Uterus (tissue), 2 donors: Measurements from ENCODE around the gene CCDC85B.

Experiments used
- POLR2A ChIP-seq, 2 donors: fragments of 450-650 bp; IDR thresholded peaks; one replicate each; pipeline ENCODE4 v1.6.1; 2016; ENCODE audit warnings: antibody characterized with exemption in 2 of 2, mild to moderate bottlenecking in 1 of 2, moderate library complexity in 1 of 2
- TF ChIP-seq, protein P1 (sequence below), 4 experiments: fragments of 200-600 bp in 2 of 4; fragments of 450-650 bp in 2 of 4; sonication (generic) in 2 of 4; IDR thresholded peaks; one replicate each; pipeline ENCODE4 v1.5.1; 2016 to 2019; ENCODE audit warnings: antibody characterized with exemption in 4 of 4, mild to moderate bottlenecking in 2 of 4, moderate library complexity in 1 of 4

DNA sequence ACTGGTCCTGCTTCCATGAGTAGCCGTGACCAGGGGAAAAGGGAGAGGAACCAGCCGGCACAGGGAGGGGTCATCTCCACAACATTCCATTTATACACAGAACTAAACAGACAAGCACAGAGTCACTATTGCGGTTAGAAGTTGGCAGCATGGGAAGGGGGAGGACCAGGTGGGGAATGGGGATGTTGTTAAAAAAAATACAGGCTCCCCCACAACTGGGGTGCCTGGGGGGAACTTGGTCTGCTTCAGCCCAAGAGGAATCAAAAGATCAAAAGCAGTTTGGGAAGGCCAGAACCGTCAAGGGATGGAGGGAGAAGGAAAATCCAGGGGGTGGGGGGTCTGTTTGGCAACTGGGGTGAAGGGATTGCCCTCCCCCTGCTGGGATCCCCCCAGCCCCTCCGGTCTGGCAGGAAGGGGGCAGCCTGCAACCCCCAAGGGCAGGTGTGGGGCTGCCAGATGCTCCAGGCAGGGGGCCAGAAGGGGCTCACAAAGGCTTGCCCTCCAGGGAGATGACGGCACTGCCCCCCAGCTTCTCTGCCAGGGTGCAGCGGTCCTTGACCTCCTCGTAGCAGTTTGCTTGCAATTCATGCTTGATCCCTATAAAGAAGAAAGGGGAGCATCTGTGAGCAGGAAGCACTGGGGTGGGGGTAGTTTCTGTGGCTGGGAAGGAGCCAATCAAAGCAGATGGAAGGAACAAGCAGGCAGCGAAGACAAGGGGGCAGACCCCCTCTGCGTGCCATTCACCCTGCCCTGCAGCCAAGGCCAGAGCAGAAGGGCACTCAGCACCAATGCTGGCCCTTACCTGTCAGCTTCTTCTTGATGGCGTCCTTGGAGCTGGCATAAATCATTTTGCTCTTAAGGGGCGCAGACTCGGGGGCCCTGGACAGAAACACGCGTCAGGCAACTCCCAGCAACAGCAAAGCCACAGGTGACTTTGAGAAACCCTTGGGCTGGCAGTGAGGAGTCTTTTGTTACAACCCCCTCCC, 35.3 kb upstream of the CCDC85B start:
- TF ChIP-seq, protein P1, sequence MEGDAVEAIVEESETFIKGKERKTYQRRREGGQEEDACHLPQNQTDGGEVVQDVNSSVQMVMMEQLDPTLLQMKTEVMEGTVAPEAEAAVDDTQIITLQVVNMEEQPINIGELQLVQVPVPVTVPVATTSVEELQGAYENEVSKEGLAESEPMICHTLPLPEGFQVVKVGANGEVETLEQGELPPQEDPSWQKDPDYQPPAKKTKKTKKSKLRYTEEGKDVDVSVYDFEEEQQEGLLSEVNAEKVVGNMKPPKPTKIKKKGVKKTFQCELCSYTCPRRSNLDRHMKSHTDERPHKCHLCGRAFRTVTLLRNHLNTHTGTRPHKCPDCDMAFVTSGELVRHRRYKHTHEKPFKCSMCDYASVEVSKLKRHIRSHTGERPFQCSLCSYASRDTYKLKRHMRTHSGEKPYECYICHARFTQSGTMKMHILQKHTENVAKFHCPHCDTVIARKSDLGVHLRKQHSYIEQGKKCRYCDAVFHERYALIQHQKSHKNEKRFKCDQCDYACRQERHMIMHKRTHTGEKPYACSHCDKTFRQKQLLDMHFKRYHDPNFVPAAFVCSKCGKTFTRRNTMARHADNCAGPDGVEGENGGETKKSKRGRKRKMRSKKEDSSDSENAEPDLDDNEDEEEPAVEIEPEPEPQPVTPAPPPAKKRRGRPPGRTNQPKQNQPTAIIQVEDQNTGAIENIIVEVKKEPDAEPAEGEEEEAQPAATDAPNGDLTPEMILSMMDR (IDR thresholded peaks at IDR 0.05) = no peak
- no peak for TF ChIP-seq POLR2A (IDR thresholded peaks at IDR 0.05)
